K562 treated with DMSO at 1 percent for 24 hours (cell line): ENCODE results near the gene BICD2. TPM values are rescaled to one million over a fixed set of nuclear protein-coding genes. Genes with fewer than 3 reads are reported as not detected.

ENCODE experiments used
- total RNA-seq: library from RNA; unstranded; fragments of 300-600 nt; gene quantifications from 2 replicates; pipeline ENCODE4 v1.2.3, GENCODE V29; 2022; ENCODE audit warnings: low read depth; ENCODE audit not compliant: insufficient read depth

Gene BICD2
- 20.9 and 21.5 TPM in 2 replicates for total RNA-seq

DNA sequence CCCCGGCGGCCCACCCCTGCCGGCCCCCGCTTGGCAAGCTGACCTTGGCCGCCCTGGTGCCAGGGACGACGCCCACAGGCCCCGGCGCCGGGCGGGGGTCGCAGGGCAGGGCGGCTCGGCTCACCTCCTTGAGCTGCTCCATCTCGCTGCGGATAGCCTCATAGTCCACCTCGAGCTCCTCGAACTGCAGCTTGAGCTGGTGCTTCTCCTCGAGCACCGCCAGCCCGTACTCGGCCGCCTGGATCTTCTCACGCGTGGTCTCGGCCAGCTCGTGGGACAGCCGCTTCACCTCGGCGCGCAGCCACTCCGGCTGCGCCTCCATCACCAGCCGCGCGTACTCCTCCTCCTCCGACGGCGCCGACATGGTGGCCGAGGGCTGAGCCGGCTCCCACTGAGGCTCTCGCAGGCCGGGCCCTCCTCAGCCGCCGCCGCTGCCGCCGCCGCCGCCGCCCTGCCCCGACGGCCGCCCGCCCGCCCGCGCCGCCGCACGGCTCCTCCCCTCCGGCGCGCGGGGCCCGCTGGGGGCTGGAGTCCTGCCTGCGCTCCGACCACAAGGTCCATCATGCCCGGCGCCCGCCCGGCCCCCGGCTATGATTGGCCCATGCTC lies at the start of gene BICD2:
Gene BICD2, minus strand, starts transcription at position 453 of the 607 bp plus-strand sequence. Its CDS starts 89 bp downstream, at position 364.

DNA sequence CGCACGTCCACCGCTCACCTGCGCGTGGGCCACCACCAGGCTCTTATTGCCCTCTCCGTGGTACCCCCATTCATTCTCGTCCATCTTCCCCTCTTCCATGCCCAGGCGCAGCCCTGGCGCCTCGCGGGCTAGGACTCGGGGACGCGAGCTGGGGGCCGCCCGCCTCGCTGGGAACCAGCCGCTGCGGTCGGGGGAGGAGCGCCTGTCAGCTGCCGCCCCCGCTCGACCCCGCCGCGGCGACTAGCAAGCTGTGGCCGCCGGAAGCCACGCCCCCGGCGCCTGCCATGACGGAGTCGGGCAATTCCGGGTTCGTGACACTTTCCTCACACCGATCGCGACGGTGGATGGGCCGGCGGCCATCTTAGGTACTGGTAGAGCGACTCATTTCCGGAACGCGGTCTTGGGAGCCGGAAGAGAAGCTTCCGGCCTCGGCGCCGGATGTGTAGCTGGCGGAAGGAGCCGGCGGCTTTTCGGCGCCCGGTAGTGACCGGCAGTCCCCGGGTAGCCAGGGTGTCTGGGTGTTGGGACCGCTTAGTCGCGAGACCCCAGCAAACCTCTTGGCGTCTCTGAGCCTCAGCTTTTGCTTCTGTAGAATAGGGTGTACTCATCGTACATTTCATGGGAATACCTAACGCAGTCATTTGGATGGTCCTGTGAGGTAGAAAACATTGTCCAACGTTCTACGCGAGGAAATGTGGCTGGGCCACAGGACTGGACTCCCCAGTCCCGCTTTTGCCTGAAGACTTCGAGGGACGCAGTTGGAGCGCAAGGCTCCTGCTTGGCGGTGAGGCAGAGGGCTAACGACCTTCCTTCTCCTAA lies 94.5 kb downstream of the BICD2 start, which contains the start of gene IPPK:
Gene IPPK, minus strand, starts transcription at position 242 of the 819 bp plus-strand sequence. Its CDS starts 143 bp downstream, at position 99.

Other genes with a start within 250 kb of the BICD2 start
- not detected in 2 replicates for gene ECM2, start 228.8 kb downstream of the BICD2 start, total RNA-seq
- gene IPPK, start 94.7 kb downstream of the BICD2 start, total RNA-seq, result 6.5 and 7.3 TPM in 2 replicates
- 0.52 and 0.94 TPM in 2 replicates for gene ZNF484, start 113.2 kb upstream of the BICD2 start, total RNA-seq
- 0.69 and 0.79 TPM in 2 replicates for gene FGD3, start 182.7 kb upstream of the BICD2 start, total RNA-seq